ENCODE results near the gene NUCB1. TPM values are rescaled to one million over a fixed set of nuclear protein-coding genes. Genes with fewer than 3 reads are reported as not detected.

Gene NUCB1
- total RNA-seq: 222 and 225 TPM in 2 replicates

GRCh38 chr19:48899781-48900476 is at the start of gene NUCB1:
Gene NUCB1 (plus strand): TSS chr19:48900312. CDS start chr19:48900797, 485 bp downstream.

GRCh38 chr19:48868114-48868886 is 31.8 kb upstream of the NUCB1 start, which contains the start of gene PLEKHA4:
Gene PLEKHA4 (minus strand): TSS chr19:48868617. CDS start chr19:48867620, 997 bp downstream.

DNA sequence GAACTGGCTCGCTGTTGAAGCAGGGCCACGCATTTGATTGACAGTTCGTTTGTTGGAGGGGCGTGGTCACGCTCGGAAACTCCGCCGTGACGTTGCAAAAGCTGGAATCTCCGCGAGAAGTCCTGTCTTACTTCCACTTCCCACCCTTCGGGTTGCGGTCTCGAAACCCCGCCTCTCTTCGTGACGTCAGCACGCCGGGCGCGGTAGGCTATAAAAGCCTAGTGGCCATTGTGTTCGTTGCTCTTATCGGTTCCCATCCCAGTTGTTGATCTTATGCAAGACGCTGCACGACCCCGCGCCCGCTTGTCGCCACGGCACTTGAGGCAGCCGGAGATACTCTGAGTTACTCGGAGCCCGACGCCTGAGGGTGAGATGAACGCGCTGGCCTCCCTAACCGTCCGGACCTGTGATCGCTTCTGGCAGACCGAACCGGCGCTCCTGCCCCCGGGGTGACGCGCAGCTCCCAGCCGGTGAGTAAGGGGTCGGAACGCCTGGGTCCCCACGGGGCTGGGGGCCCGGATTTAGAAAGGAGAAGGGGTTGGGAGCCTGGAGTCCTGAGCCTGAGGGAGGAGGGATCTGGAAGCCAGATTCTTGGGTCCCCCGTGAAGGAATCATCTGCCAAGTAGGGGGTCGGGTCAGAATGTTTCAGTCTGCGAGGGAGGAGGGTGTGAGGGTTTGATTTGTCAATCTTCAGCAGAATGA is 27.8 kb upstream of the NUCB1 start, which contains the start of gene PPP1R15A:
Gene PPP1R15A, plus strand, starts transcription at position 240 of the 702 bp plus-strand sequence. CDS start 813 bp downstream, outside the sequence.

DNA sequence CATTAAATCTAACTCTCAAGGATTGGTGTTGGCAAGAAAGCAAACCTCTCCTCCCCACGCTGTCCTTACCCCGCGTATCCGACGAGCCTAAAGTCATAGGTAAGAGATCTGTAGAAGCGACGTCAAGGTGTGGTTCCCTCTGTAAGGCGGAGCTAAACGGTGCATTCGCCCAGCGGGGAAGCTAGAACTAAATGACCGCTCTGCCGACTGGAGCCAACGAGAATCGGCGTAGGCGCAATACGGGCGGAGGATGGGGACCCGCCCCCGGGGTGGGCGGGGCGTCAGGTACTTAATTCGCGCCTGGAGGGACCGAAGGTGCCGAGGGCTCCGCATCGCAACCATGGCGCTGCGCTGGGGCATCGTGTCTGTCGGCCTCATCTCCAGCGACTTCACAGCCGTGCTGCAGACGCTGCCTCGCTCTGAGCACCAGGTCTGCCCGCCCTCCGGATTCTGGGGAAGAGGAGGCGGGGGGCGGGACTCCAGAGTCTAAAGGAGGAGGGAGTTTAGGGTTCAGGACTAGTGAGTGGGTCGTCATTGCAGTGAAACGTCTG is 33.3 kb downstream of the NUCB1 start, which contains the start of gene DHDH:
Gene DHDH, plus strand, starts transcription at position 318 of the 551 bp plus-strand sequence. Its CDS starts 23 bp downstream, at position 341.

GRCh38 chr19:48954595-48955307 is 54.6 kb downstream of the NUCB1 start, which contains the start of gene BAX:
Gene BAX (plus strand): TSS chr19:48954875. CDS start chr19:48954929, 54 bp downstream.

GRCh38 chr19:48965040-48965805 is 65.1 kb downstream of the NUCB1 start, which contains the start of gene FTL:
Gene FTL (plus strand): TSS chr19:48965309. CDS start chr19:48965508, 199 bp downstream.

Other genes starting within 250 kb of the NUCB1 start
- 0.07 TPM in 1 of 2 replicates, not detected in the other for gene NTN5, start 227.3 kb upstream of the NUCB1 start, total RNA-seq
- not detected in 2 replicates for gene FUT2, start 204.3 kb upstream of the NUCB1 start, total RNA-seq
- 0.67 and 1.6 TPM in 2 replicates for gene MAMSTR, start 180.6 kb upstream of the NUCB1 start, total RNA-seq
- 196 and 205 TPM in 2 replicates for gene RASIP1, start 159.7 kb upstream of the NUCB1 start, total RNA-seq
- gene IZUMO1, start 153.4 kb upstream of the NUCB1 start, total RNA-seq: 0.47 TPM in 1 of 2 replicates, not detected in the other
- 5.3 and 6.6 TPM in 2 replicates for gene FUT1, start 147.7 kb upstream of the NUCB1 start, total RNA-seq
- gene FGF21, start 144.8 kb upstream of the NUCB1 start, total RNA-seq: not detected in 2 replicates
- 69.9 and 77.6 TPM in 2 replicates for gene BCAT2, start 89.3 kb upstream of the NUCB1 start, total RNA-seq
- gene HSD17B14, start 63.8 kb upstream of the NUCB1 start, total RNA-seq: 12.5 and 13.3 TPM in 2 replicates
- 0.93 and 0.98 TPM in 2 replicates for gene PLEKHA4, start 31.7 kb upstream of the NUCB1 start, total RNA-seq
- 77.9 and 85.9 TPM in 2 replicates for gene PPP1R15A, start 27.9 kb upstream of the NUCB1 start, total RNA-seq
- not detected in 2 replicates for gene TULP2, start 1.6 kb upstream of the NUCB1 start, total RNA-seq
- gene DHDH, start 33.4 kb downstream of the NUCB1 start, total RNA-seq: not detected in 2 replicates
- gene BAX, start 54.6 kb downstream of the NUCB1 start, total RNA-seq: 183 and 190 TPM in 2 replicates
- 3,431 and 3,702 TPM in 2 replicates for gene FTL, start 65.0 kb downstream of the NUCB1 start, total RNA-seq
- 34.5 and 35.0 TPM in 2 replicates for gene GYS1, start 93.0 kb downstream of the NUCB1 start, total RNA-seq
- gene RUVBL2, start 93.6 kb downstream of the NUCB1 start, total RNA-seq: 231 and 259 TPM in 2 replicates
- not detected in 2 replicates for gene LHB, start 116.8 kb downstream of the NUCB1 start, total RNA-seq
- gene CGB3, start 124.0 kb downstream of the NUCB1 start, total RNA-seq: not detected in 2 replicates
- not detected in 2 replicates for gene CGB2, start 131.6 kb downstream of the NUCB1 start, total RNA-seq
- gene CGB1, start 136.6 kb downstream of the NUCB1 start, total RNA-seq: not detected in 2 replicates
- not detected in 2 replicates for gene CGB5, start 143.5 kb downstream of the NUCB1 start, total RNA-seq
- gene CGB8, start 148.8 kb downstream of the NUCB1 start, total RNA-seq: not detected in 2 replicates
- gene CGB7, start 157.4 kb downstream of the NUCB1 start, total RNA-seq: 0.53 TPM in 1 of 2 replicates, not detected in the other
- gene NTF4, start 164.5 kb downstream of the NUCB1 start, total RNA-seq: not detected in 2 replicates
- gene KCNA7, start 172.4 kb downstream of the NUCB1 start, total RNA-seq: not detected in 2 replicates
- gene SNRNP70, start 185.1 kb downstream of the NUCB1 start, total RNA-seq: 173 and 204 TPM in 2 replicates
- 4.9 and 5.3 TPM in 2 replicates for gene LIN7B, start 214.1 kb downstream of the NUCB1 start, total RNA-seq
- gene C19orf73, start 218.8 kb downstream of the NUCB1 start, total RNA-seq: 2.1 and 3.3 TPM in 2 replicates
- gene PPFIA3, start 219.2 kb downstream of the NUCB1 start, total RNA-seq: 3.4 and 3.9 TPM in 2 replicates